Stimulated activated effector memory CD8-positive, alpha-beta T cell treated with anti-CD3 and anti-CD28 coated beads, Interleukin-12 subunit alpha, Interleukin-12 subunit beta, amount 100 ng/mL, for 72 hours (primary cell): ENCODE measurements around the gene METTL21C.

Experiments used
- ATAC-seq: fragments of 150-1000 bp; cut with Tn5 transposase; 2 replicates; pipeline ENCODE4 v1.10.0; 2021
- DNase-seq, 2 donors: peaks; one replicate each; pipeline ENCODE4 v3.0.0; 2021 to 2022; ENCODE audit warnings: low spot score in 2 of 2
- H3K27ac Mint-ChIP-seq: one replicate; pipeline ENCODE4 v1.8.0; 2022; ENCODE audit warnings: mild to moderate bottlenecking, mixed read lengths
- H3K36me3 Mint-ChIP-seq: one replicate; pipeline ENCODE4 v1.8.0; 2022; ENCODE audit warnings: mild to moderate bottlenecking, mixed read lengths
- H3K4me1 Mint-ChIP-seq: one replicate; pipeline ENCODE4 v1.8.0; 2022; ENCODE audit warnings: mixed read lengths
- H3K4me3 Mint-ChIP-seq: one replicate; pipeline ENCODE4 v1.8.0; 2022; ENCODE audit warnings: mild to moderate bottlenecking, mixed read lengths
- H3K9me3 Mint-ChIP-seq: one replicate; pipeline ENCODE4 v1.8.0; 2022; ENCODE audit warnings: mixed read lengths

The METTL21C gene

DNA sequence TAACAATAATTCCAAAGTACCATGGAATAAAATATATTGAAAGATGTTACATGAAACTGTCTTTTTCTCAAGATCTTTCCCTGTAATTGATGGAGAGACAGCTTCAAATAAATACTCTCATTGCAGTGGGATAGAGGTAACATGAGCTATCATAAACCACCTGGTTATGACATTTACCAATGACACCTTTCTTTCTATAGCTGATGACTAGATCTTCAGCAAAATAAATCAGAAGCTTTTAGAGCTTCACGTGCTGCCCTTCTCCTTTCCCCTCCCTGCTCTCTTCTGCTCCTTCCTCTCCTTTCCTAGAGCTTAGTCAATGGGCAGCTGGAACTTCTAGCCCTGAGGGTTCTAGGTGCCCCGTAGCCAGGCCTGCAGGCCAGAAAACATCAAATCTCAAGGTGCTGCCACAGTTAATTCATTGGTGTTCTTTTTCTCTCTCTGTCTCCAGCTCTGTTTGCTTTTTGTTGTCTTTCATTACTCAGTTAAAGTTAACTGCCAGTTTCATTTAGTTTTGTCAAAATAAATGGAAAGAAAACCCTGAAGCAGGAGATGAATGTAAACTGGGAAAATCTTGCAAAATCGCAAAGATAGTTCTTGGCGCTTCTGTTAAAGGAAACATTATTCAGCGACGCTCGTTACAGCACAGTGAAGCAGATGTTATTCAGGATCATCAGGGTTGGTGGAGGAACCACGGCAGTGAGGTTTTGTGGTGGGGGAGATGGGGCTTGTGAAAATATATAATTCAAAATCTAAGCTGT, 8.3 kb upstream of the METTL21C start:
- no peak overlapping the region for H3K27ac Mint-ChIP-seq
- no peaks in the 10 kb centered on the region for H3K4me1 Mint-ChIP-seq
- ATAC-seq (no peak), DNase-seq (no peak)
- no peak overlapping the region for H3K4me3 Mint-ChIP-seq
- peaks cover 4% of the 10 kb centered on the region for H3K9me3 Mint-ChIP-seq
- no peaks in the 10 kb centered on the region for H3K36me3 Mint-ChIP-seq

DNA sequence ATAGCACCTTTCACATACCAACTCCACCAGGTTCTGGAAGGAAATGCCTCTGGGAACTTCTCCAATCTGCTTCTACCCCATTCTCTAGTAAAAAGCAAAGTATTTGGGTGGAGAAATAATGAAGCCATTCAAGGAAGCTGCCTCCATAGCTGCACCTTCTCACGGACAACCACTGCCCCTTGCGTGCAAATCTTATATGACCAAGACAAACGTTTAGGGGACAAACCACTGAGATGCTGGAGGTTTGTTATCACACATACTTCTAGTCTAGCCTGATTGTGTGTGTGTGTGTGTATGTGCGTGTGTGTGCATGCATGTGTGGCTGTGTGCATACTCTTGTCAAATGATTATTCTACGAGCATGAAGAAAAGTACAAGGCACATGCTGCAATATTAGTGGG, 6.5 kb upstream of the METTL21C start:
- Mint-ChIP-seq H3K9me3 (peaks cover 4% of the 10 kb centered on the region), H3K4me1 (no peaks in the 10 kb centered on the region), H3K36me3 (no peaks in the 10 kb centered on the region), H3K27ac (no peak overlapping the region), H3K4me3 (no peak overlapping the region)
- no peak for ATAC-seq
- DNase-seq: no peak

DNA sequence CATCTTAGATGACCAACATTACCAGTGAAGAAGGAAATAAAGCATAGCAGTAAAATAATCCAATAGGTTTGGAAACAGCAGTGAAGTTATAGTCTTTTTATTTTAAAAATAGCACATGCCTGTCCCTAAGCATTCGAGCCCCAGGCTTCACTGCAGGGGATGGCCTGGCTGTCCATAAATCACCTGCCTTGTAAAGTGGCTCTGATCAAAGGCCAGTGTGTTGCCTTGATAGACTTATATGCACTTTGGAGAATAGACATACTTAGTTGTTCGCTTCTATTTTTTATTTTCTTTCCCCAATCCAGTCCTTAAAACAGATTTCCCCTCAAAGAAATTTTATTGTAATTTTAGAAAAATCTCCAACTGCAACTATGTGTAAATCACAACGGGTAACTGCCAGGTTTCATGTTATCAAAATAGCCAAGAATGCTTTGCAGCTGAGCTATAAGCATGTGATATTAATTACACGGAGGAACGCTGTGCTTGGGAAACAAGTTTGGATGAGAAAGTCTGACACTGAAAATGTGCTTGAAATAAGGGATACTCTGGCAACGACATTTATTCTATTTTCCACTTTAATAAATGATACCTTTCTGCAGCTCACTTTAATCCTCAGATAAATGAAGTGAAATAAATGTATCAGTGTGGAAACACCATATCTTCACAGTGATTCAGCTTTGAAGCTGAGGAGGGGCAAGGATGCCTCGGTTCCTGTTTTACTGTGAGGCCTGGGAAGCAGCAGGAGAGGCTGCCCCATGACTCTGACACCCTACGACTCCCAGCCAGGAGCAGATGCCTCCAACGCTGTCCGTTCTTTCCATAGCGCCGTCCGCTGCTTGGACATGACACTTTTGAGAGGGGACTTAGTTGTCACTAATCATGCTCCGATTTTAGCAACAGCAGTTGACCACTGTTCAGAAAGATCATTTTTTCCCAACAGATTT, 5.5 kb upstream of the METTL21C start:
- no peaks in the 10 kb centered on the region for H3K4me1 Mint-ChIP-seq
- DNase-seq (no peak), ATAC-seq (no peak)
- H3K27ac Mint-ChIP-seq: no peak overlapping the region
- H3K4me3 Mint-ChIP-seq: no peak overlapping the region
- H3K9me3 Mint-ChIP-seq: peaks cover 4% of the 10 kb centered on the region
- no peaks in the 10 kb centered on the region for H3K36me3 Mint-ChIP-seq

DNA sequence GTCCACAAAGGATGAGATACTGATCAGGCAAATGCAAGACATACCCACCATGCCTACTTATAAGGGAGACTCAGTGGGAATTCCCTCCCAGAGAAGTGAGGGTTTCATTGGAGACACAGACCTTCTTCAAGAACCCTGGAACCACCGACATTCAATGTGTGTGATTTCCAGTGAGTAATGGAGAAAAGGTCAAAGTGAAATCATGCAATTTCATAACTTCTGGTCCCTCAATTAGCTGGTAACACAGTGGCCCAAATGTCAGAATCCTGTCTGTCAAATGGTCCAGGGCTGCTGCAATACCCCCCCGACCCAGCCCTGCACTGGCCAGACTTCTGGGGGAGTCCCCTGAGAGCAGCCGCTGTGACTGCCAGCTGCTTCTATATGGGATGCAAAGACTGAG, 4.7 kb upstream of the METTL21C start:
- Mint-ChIP-seq H3K4me3 (no peak overlapping the region), H3K27ac (no peak overlapping the region), H3K4me1 (no peaks in the 10 kb centered on the region), H3K36me3 (no peaks in the 10 kb centered on the region), H3K9me3 (peaks cover 4% of the 10 kb centered on the region)
- ATAC-seq (no peak), DNase-seq (no peak)

DNA sequence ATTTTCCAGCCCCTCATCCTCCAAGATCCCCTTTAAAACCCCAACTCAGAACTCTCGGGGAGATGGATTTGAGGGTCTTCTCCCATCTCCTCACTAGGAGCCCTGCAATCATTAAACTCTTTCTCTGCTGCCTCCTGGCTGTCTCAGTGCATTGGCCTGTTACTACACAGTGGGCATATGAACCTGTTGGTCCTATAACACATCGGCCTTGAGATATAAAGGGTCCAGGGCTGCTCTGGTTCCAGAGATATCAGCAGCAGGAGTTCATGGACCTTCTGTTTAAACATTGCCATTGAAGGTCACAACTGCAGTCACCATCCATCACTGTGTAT, 3.8 kb upstream of the METTL21C start:
- ATAC-seq: no peak
- Mint-ChIP-seq H3K27ac (no peak overlapping the region), H3K9me3 (peaks cover 4% of the 10 kb centered on the region), H3K4me1 (no peaks in the 10 kb centered on the region), H3K36me3 (no peaks in the 10 kb centered on the region), H3K4me3 (no peak overlapping the region)
- no peak for DNase-seq

DNA sequence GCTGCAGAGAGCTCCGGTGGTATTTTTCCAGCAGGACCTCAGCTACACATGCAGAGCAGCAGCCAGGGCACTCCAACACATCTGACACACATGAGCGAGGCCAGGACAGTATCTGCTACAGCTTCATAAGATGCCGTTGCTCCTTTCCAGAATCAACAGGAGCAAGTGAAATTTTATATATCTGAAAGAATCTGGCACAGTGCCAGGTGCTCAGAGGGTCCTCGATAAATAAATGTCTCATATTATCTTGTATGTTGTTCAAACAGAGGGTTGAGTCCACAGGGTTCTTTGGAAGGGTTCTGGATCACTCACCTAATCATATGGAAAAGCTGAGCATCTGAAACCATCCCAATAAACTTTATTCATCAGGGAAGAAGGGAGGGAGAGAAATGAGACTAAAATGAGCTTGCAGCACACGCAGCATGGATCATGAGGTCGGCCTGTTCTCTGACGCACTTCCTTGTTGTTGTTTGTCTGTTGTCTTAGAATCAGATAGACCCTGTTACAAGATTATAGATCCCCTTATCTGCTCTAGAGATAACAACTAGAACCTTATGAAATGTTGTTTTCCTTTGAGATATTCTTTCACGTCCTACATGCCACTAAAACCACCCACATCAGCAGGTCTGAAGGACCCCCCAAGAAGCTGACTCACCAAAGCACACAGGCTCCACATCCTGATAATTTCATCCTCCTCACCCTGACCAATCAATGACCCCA, 3.2 kb upstream of the METTL21C start:
- no peaks in the 10 kb centered on the region for H3K36me3 Mint-ChIP-seq
- no peak overlapping the region for H3K4me3 Mint-ChIP-seq
- ATAC-seq (no peak), DNase-seq (no peak)
- H3K27ac Mint-ChIP-seq: no peak overlapping the region
- peaks cover 4% of the 10 kb centered on the region for H3K9me3 Mint-ChIP-seq
- no peaks in the 10 kb centered on the region for H3K4me1 Mint-ChIP-seq

DNA sequence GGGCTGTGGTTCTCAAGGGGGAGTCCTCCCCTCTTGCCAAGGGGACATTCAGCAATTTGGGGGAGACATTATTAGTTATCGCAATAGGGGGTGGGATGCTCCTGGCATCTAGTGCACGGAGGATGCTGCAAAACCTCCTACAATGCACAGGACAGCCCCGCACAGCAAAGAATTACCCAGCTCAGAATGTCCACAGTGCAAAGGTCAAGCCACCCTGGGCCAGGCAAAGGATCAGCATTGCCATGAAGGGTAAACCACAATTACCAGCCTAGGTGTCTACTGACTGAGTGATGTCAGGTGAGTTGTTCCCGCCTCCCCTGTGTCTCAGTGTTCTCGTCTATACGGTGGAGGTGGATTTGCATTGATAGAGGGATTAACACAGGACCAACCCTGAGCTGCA, 2.4 kb upstream of the METTL21C start:
- peaks cover 4% of the 10 kb centered on the region for H3K9me3 Mint-ChIP-seq
- no peak overlapping the region for H3K4me3 Mint-ChIP-seq
- no peak overlapping the region for H3K27ac Mint-ChIP-seq
- DNase-seq (no peak), ATAC-seq (no peak)
- H3K4me1 Mint-ChIP-seq: no peaks in the 10 kb centered on the region
- H3K36me3 Mint-ChIP-seq: no peaks in the 10 kb centered on the region

DNA sequence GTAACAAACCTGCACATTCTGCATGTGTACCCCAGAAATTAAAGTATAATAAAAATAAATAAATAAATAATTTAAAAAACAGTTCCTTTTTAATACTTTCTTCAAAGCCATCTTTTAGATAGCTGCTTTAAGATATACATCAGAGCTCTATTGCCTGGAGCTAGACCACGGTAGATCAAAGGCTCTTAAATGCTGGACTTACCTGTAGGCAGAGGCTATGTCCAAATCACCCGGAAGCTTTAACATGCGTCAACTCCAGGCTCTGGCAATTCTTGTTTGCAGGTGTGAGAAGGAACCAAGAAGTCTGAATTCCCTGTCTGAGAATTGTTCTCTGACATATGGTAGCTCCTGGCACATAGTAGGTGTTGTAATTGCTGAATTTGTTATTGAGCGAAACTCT, 1.6 kb upstream of the METTL21C start:
- Mint-ChIP-seq H3K9me3 (peaks cover 4% of the 10 kb centered on the region), H3K36me3 (no peaks in the 10 kb centered on the region)

DNA sequence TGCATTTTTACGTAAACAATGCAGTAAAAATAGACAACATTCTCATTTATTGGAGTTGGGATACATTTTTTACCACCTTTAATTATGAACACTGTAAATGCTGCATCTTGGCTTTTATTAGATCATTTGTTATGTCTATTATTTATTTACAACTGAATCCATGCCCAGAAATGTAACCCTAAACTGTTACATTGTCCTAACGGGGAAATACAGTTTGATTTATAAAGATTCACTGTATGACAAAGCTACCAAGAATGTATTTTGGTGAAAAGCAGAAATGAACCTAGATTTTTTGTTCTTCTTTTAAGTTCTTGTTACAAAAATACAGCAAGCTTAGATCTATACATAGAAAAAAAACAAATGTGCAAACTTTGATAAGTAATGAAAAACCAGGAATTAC, 1.1 kb downstream of the METTL21C start:
- no peaks in the 10 kb centered on the region for H3K4me1 Mint-ChIP-seq
- H3K4me3 Mint-ChIP-seq: no peak overlapping the region
- peaks cover 4% of the 10 kb centered on the region for H3K9me3 Mint-ChIP-seq
- H3K27ac Mint-ChIP-seq: no peak overlapping the region
- DNase-seq (no peak), ATAC-seq (no peak)
- no peaks in the 10 kb centered on the region for H3K36me3 Mint-ChIP-seq

More for the DNA sequence above, 1.6 kb upstream of the METTL21C start:
- Mint-ChIP-seq H3K4me1 (no peaks in the 10 kb centered on the region), H3K4me3 (no peak overlapping the region), H3K27ac (no peak overlapping the region)
- no peak for DNase-seq
- ATAC-seq: no peak

DNA sequence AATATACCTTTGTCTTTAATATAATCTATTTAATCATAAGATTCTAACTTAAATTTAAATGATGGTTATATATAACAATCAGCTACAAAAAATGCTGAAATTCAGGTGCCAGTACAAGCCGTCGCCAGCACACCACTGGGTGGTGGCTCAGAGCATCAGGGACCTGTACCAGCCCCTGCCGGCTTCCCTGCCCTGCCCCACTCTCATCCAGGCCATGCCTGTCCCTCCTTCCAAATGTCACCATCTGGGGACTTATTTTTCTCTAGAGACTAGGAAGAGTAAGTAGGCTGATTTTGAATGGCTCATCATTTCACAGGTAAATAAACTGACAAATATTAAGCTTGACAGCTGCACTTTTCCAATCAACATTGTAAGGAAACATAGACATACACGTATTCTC, 1.6 kb downstream of the METTL21C start:
- no peaks in the 10 kb centered on the region for H3K36me3 Mint-ChIP-seq
- no peaks in the 10 kb centered on the region for H3K4me1 Mint-ChIP-seq
- H3K4me3 Mint-ChIP-seq: no peak overlapping the region
- DNase-seq: no peak
- H3K27ac Mint-ChIP-seq: no peak overlapping the region
- no peaks in the 10 kb centered on the region for H3K9me3 Mint-ChIP-seq
- ATAC-seq: no peak

DNA sequence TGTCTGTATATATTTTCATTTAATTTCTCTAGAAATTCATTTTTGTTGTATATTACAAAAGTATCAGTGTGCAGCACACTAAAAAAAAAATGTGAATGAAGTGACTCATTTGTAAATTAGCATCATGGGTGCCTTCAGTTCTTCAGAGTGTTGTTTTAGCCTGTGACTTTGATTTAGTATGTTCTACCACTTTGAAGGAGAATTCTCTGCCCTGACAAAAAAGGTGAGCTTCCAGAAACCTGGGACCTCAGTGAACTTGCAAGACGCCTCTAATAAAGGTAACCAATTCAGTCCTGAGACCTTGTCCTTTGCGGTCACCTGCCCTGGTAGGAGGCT, 2.4 kb downstream of the METTL21C start:
- DNase-seq (no peak), ATAC-seq (no peak)
- Mint-ChIP-seq H3K36me3 (no peaks in the 10 kb centered on the region), H3K27ac (no peak overlapping the region), H3K9me3 (no peaks in the 10 kb centered on the region), H3K4me1 (no peaks in the 10 kb centered on the region), H3K4me3 (no peak overlapping the region)

DNA sequence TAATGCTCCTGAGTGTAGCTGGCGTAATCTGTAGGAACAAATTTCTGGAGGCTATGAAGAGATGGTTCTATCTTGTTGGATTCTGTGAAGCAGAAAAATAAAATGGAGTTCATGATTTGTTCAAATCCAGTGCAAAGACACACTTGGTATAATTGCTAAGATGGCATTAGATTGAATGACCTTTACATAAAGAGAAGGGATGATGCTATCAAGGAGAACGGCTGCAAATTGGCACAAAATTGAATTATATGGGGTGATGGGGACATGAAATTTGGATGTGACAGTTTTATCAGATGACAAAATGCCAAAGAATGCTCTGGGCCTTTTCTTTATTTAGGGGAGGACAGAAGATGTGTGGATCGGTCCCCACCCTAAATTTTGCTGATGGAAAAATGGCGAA, 4.0 kb downstream of the METTL21C start:
- no peaks in the 10 kb centered on the region for H3K36me3 Mint-ChIP-seq
- H3K9me3 Mint-ChIP-seq: no peaks in the 10 kb centered on the region
- no peak overlapping the region for H3K4me3 Mint-ChIP-seq
- ATAC-seq: no peak
- DNase-seq: no peak
- H3K4me1 Mint-ChIP-seq: peaks cover 7% of the 10 kb centered on the region
- no peak overlapping the region for H3K27ac Mint-ChIP-seq

DNA sequence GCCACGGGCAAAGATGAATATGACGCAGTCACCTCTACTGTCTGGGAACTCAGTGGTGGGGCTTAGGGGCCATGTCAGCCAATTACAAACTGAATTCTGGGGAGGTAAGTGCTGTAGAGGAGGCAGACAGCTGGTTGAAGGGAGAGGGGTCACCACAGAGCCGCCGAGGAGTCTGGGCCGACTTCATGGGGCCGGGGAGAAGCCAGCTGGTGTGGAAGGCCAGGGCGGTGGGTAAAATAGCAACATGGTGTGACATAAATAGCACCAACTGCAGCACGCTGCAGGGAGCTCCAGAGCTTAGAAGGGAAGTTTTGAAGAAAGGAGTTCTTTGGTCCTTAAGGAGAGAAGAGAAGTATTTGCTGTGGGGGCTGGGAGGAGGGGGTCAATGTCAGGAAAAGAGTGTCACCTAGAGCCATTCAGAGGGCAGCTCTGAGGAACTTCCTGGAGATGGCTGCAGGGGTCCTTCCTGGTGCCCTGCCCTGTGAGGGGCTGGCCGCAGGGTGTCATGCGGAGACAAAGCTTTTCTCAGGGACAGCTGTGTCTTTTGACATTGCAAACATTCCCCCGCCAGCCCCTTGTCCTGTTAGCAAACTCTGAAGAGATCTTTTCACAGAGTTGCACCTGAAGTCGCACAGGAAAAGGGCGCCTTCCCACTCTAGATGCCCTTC, 6.4 kb downstream of the METTL21C start:
- DNase-seq (no peak), ATAC-seq (no peak)
- Mint-ChIP-seq H3K4me1 (peaks cover 8% of the 10 kb centered on the region), H3K27ac (no peak overlapping the region), H3K9me3 (no peaks in the 10 kb centered on the region), H3K36me3 (no peaks in the 10 kb centered on the region), H3K4me3 (no peak overlapping the region)

DNA sequence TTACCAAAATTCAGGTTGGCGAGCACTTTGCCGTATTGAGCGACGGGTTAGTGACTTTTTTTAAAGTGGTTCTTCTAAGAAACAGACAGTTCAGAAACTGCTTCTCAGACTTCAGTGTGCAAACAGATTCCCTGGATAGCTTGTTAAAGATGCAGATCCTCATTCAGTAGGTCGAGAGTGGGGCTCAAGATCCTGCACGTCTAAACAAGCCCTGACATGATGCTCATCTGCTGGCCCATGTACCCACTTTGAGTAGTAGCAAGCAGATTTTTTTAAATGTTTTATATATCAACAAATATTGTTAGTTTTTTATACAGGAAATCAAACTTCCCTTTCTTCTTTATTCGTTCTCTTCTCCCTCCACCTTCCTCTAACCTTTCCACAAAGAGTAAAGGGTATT, 7.3 kb downstream of the METTL21C start:
- Mint-ChIP-seq H3K4me1 (peaks cover 17% of the 10 kb centered on the region), H3K4me3 (no peak overlapping the region), H3K36me3 (peaks cover 5% of the 10 kb centered on the region), H3K9me3 (no peaks in the 10 kb centered on the region), H3K27ac (no peak overlapping the region)
- ATAC-seq (no peak), DNase-seq (no peak)

DNA sequence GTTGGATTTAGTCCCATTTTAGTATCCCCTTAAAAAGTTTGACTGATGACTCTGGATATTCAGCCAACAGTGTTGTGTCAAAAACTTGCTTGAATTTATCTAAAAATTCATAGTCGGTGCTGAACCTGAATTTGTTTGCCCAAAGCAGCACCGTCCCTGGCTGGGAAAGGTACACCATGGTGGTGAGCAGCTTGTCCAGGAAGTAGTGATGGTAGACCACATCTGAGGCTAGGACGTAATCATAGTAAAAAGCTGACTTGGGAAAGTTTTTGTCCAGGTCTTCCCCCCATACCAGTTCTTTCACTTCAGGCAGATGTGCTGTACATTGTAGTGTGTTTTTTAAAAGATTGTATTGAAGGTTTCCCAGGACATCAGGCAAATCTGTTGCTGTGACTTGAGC, 8.8 kb downstream of the METTL21C start:
- H3K4me1 Mint-ChIP-seq: peaks cover 27% of the 10 kb centered on the region
- H3K4me3 Mint-ChIP-seq: no peak overlapping the region
- H3K27ac Mint-ChIP-seq: no peak overlapping the region
- H3K36me3 Mint-ChIP-seq: peaks cover 5% of the 10 kb centered on the region
- H3K9me3 Mint-ChIP-seq: peaks cover 3% of the 10 kb centered on the region
- ATAC-seq: peak; percentile 68
- DNase-seq: no peak
